Hair follicular keratinocyte (primary cell): Measurements from ENCODE around the gene SPDYE1. TPM values are rescaled to one million over a fixed set of nuclear protein-coding genes. Genes with fewer than 3 reads are reported as not detected.

Experiments used
- total RNA-seq: library from RNA; depleted of rRNA; stranded (reverse); fragments of >200 nt; gene quantifications from 2 replicates; pipeline ENCODE4 v1.2.3, GENCODE V29; 2015

Gene SPDYE1, protein sequence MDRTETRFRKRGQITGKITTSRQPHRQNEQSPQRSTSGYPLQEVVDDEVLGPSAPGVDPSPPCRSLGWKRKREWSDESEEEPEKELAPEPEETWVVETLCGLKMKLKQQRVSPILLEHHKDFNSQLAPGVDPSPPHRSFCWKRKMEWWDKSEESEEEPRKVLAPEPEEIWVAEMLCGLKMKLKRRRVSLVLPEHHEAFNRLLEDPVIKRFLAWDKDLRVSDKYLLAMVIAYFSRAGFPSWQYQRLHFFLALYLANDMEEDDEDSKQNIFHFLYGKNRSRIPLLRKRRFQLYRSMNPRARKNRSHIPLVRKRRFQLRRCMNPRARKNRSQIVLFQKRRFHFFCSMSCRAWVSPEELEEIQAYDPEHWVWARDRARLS
- not detected in 2 replicates for total RNA-seq

DNA sequence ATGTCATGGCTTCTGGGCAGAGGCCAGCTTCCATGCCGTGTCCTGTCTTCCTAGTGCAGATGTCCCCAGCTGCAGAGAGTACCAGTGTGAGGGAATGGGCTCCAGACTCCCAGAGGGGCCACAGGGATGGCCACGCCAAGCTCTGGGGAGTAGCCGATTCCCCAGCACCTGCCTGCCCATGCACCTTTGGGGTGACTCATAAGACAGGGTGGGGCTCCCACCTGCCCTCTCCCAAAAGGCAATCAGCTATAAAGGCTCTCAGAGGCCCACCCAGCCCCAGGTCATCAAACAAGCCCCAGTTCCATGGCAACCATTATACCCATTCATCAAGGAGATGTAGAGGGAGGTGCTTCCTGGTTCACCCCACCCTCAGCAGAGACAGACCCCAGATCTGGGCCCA is at the start of gene SPDYE1:
Gene SPDYE1 (plus strand): TSS at position 366 of the 400 bp plus-strand sequence. CDS start 2,053 bp downstream, outside the sequence.

DNA sequence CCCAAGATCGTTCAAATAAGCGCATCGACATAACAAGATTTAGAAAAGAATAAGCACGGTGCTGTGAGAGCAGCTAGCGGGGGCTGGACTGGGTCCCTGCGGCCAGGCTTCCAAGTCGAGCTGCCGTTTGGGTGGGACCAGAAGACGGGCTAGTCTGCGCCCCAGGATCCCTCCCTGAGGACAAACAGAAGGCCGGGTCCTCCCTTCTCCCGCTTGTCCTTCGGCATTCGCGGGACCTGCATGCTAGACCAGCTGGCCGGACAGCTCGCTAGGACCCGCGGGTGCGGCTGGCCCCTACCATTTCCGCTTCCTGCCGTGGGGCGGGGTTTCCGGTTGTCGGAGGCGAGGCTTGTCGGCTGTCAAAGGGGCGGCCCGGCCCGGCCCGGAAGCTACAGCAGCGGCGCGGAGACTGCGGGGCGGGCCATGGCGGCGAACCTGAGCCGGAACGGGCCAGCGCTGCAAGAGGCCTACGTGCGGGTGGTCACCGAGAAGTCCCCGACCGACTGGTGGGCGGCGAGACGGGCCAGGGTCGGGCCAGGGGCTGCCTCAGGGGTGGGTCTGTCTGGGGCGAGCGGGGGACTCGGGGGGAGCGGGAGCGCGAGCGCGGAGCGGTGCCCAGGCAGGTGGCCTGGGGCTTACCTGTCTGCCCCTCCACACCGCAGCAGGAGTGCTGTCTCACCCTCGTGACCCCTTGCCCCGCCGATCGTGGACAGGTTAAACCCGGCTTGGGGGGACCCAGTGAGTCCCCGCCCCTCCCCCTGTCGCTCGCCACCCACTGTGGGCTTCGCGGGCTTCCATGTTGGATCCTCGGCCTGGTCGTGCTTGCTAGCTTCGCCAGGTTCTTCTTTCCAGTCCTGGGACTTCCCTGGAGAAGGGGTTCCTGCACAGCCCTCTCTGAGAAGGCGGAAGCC is 46.9 kb downstream of the SPDYE1 start, which contains the start of gene DBNL:
Gene DBNL (plus strand): TSS at position 388 of the 911 bp plus-strand sequence. CDS start 36 bp downstream, at position 424.

Other genes starting within 250 kb of the SPDYE1 start
- 57.1 and 76.1 TPM in 2 replicates for gene BLVRA, start 239.2 kb upstream of the SPDYE1 start, total RNA-seq
- 165 and 214 TPM in 2 replicates for gene MRPS24, start 128.4 kb upstream of the SPDYE1 start, total RNA-seq
- 23.0 and 27.4 TPM in 2 replicates for gene URGCP, start 91.3 kb upstream of the SPDYE1 start, total RNA-seq
- gene UBE2D4, start 71.5 kb upstream of the SPDYE1 start, total RNA-seq = 4.9 and 13.4 TPM in 2 replicates
- 152 and 167 TPM in 2 replicates for gene DBNL, start 46.8 kb downstream of the SPDYE1 start, total RNA-seq
- gene PGAM2, start 67.7 kb downstream of the SPDYE1 start, total RNA-seq = not detected in 2 replicates
- gene POLM, start 84.6 kb downstream of the SPDYE1 start, total RNA-seq = 9.3 and 11.4 TPM in 2 replicates
- gene AEBP1, start 106.4 kb downstream of the SPDYE1 start, total RNA-seq = 6.6 and 9.7 TPM in 2 replicates
- gene POLD2, start 125.7 kb downstream of the SPDYE1 start, total RNA-seq = 90.9 and 146 TPM in 2 replicates
- not detected in 2 replicates for gene MYL7, start 143.4 kb downstream of the SPDYE1 start, total RNA-seq
- 0.34 TPM in 1 of 2 replicates, not detected in the other for gene GCK, start 191.5 kb downstream of the SPDYE1 start, total RNA-seq
- 96.5 and 114 TPM in 2 replicates for gene YKT6, start 203.1 kb downstream of the SPDYE1 start, total RNA-seq